Non-pigmented ciliary epithelial cell (primary cell): ENCODE data around the gene TEX36.
A peak's percentile ranks its signal among the peaks of the same experiment; 100 is the strongest.
"Not testable (repeated sequence)": the region's sequence is repeated elsewhere in the genome, so short reads cannot be mapped to it uniquely, and the experiment has no call there.

ENCODE experiments used
- DNase-seq: peaks from one replicate; pipeline ENCODE4 v3.0.0-alpha.2; 2010; ENCODE audit warnings: low read depth

The TEX36 gene

DNA sequence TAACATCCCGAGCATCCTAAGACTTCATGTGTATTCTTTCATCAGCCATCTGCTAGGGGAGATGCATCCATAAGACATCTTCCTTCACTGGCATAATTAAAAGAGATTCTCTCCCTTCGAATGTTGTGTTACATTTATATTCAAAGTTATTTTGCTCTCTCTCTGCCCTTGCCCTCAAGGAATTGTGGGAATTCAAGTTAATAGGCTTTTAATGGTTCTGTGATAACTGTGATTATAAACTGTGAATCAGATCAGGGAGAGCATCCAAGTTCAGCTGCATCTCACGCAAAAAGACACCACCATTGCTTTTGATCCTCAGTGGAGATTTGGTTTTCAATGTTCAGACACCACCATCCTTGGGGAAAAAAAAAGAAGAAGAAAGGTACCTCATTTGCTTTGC is 9.2 kb upstream of the TEX36 start:
- DNase-seq, result no peak

DNA sequence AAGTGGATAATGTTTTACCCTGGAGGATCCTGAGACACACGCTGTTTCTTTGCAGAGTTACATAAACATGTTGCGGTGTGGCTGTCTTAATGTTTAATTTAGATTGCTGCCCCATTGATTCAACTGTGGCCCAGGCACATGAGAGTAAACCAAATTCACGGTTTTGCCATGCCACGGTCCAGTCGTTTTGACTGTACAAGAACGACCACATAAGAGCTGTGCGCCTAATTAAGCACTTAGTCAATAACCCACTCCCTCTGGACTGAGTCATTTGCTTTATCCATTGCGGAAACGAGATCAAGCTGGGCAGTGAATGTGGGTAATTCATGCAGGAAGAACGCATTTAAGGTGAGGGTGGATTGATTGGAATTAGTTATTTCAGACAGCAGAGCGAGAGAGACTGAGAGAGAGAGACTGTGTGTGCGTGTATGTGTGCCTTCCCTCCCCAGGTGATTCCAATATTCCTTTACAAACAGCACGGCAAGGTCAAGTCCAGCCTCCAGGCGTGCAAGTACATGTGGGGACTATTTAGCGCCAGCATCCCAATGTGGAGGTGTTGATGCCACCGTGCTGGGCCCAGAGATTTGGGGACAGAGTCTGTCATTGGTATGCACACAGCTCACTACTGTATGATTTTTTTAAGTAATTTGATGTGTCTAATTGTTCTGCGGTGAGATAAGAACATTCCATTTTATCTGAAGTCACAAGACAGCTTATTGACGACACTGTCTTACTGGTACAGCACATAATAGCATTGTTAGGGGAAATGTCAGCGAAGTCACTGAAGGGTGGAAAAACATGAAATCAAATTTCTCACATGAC is 8.4 kb upstream of the TEX36 start:
- DNase-seq, result peak; percentile 65

DNA sequence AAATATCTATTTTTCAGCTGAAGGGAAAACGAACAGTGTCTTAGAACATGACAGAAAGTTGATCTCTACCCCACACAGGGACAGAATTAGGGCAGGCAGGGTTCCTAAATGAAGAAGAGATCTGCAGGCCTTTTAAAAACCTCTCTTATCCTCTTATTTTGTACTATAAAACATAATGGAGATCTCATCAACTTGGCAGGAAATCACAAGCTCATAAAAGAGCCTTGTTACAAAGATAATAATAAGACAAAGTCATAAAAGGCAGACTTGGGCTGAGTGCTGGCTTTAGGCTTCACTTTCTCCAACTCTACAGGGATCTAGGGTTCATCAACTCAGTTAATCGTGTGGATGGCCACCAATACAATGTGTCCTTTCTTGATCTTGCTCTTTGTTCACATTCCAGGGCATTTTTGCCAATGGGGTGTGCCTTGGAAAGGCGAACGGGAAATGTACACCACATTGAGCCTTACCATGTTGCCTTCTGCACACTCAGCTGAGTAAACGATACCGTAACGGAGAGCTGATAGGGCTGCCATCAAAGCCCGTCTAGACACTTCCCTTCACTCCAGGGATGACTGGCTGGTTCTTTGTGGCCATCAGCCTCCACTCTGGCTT is 7.1 kb upstream of the TEX36 start:
- DNase-seq, result no peak

DNA sequence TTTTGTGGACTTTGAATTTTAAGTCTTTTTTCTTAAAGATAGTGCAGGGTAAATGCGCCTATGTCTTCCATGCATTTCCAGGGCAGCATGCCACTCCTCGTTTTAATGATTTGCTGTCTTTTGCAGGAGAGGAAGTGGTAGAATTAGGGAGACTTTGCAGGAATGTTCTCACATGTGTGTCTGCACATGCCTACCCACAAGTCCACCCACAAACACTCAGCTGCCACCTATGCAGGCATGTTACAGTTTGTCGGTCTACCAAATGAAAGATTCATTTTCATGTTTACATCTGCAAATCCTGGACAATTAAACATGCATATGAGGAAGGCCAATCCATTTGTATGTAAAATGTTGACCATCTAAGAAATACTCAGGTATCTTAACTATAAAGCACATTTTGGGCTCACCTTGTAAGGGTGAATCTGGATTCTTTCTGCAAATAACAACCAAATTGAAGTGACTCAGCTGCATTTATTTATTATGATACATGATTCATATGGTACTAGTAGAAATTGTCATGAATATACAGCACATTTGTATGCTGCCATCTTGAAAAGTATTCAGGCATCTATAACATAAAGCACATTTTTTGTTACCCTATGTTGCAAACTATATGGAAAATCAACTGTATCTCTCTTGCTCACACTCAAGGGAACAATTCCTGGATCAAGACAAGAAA is 4.7 kb upstream of the TEX36 start:
- no peak for DNase-seq

DNA sequence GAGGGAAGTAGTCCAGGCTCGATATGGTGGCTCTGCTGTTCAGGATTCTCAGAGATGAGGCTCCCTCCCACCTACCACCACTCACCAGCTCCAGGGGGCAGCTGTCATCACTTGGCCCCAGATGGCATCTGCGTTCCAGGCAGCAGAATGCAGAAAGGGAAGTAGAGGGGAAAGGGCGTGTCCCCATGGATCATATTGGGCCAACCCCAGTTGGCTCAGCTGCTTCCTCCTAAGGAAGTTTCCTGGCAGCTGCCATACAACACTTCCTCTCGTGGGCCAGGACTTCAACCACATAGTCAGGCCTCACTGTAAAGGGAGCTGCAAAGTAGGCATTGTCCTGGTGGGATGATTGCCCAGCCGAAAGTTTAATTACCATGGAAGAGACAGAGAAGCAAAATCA is 1.6 kb upstream of the TEX36 start:
- no peak for DNase-seq

DNA sequence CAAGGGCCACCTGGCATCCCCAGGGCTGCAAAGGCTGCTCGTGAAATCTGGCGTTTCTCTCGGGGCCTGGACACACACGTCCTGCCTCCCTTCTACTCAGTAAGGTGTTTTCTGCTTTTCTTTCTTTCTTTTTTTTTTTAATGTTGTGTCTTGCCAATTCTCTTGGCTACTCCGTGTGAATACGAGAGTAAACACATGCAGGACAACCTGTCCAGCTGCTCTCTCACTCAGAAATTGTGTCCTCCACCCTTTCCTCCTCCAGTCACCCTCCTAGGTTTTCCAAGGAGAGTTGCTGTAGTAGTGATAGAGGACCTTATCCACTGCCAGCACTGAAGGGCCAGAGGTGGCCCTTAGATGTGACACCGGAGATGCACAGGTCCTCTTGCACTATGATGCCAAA is 858 bp upstream of the TEX36 start:
- DNase-seq, result no peak

DNA sequence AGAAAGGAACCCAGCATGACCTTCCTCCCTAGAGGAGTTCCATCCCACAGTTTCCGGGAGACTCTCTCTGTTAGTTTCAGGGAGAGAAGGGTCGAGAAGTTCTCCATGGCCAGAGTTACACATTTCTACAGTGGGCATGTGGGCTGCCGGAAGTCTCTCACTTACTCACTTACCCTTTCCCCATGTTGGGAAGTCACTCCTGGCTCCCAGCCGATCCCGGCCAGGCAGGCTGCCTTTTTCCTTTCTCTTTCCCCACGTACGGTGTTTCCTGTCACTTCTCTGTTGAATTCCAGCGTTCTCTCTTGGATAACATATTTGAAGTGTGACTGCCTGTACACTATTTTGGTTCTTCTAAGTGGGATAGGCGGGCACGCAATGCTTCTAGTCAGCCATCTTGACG is 3.5 kb downstream of the TEX36 start:
- no peak for DNase-seq

DNA sequence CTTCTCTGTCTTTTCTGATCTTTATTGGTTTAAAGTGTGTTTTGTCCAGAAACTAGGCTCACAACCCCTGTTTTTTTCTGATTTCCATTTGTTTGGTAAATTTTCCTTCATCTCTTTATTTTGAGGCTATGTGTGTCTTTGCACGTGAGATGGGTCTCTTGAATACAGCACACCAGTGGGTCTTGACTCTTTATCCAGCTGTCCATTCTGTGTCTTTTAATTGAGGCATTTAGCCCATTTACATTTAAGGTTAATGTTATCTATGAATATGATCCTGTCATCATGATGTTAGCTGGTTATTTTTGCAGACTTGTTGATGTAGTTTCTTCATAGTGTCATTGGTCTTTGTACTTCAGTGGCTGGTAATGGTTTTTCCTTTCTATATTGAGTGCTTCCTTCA is 10.1 kb downstream of the TEX36 start:
- no peak for DNase-seq

DNA sequence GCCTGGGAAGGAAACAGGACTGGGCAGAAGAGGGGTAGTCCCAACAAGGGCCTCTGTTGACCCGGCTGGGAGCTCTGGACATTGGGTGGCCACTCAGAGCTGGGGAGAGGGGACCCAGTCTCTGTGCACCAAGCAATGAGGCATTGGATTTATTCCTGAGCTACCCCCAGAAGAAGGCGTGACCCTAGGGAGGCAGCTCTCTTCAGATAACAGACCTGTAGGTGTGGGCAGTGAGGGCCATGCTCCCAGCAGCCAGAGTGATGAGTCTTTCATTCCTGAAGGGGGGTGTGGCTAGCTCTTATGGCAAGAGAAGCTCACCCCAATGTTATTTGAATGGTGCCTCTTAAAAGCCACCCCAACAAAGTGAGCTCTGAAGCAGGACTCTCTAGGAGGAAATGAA is 20.4 kb downstream of the TEX36 start:
- DNase-seq, result no peak

DNA sequence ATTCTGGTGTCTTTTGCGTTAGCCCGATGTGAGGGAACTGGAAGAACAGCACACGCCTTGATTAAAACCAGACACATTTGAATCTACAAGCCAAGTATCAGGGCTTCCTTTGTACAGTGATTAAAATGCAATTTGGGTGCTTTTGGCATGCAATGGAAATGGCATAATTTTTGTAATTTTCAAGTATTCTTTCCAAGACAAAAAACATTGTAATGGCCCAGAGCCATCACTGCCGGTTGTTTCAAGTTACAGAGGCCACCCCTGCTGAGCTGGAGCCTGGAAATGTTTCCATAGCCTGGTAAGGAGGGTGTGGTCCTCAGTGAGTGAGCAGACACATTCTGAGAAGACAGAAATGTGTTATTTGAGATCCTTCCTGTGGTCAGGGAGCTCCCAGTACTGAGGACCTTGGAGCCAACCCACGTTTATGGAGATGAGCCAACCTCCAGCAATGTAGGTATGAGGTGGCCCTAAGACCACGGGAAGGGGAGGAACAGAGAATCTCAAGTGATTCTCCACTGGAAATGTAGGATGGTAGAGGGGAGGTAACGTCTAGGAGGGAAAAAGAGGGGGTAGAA is 20.9 kb downstream of the TEX36 start:
- peak; percentile 43 for DNase-seq

DNA sequence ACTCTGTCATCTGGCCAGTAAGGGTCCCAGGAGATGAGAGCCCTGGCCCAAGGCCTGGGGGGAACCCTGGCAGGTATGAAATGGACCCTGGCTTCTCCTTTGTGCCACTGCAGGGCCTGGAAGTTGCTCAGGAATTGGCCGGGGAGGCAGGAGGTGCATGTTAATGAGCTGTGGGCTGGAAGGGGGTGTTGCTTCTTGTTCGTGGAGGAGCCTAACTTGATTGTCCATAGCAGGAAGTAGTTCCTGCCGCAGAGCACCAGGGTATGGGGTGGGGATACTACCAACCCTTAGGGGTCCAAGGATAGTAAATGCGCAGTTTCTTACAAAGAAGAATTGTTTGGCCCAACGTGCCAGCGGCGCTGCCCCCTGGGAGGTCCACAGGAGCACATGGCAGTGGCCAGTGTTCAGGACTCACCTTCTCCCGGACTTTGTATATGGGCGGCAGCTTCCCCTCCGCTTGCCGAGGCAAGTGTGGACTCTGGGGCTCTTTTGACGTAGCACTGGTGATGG is 21.5 kb downstream of the TEX36 start:
- DNase-seq, result no peak

DNA sequence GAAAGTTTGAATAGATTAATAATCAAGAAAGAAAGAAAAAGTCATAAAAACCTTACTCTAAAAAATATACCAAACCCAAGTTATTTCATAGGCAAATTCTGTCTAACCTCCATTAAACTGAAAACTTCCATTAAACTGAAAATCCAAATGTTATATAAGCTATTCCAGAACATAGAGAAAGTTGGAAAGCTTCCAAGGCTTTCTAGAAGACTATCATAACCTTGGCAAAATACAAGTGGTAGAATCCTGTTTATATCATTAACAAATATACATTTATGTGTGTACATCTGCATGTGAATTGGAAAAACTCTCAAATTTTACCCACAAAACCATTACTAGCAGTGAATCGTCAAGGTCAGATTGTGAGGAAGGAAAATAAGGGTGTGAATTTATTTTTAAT is 23.9 kb downstream of the TEX36 start:
- no peak for DNase-seq

DNA sequence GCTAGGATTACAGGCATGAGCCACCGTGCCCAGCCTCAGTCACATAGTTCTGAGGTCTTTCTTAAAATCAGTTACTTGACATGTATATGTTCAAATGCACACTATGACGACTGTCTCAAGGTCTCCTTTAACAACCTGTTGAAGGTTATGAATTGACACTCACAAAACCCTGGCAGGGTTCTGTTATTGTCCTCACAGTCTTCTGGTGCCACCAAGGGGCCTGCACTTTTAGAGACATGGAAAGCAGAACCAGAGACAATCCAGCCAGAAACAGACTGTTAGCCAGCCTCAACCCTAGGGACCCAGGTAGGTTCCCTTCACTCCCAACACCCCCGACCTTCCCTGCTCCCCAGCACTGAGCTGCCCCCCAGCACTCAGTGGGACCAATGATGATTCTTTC is 26.4 kb downstream of the TEX36 start:
- DNase-seq, result no peak

DNA sequence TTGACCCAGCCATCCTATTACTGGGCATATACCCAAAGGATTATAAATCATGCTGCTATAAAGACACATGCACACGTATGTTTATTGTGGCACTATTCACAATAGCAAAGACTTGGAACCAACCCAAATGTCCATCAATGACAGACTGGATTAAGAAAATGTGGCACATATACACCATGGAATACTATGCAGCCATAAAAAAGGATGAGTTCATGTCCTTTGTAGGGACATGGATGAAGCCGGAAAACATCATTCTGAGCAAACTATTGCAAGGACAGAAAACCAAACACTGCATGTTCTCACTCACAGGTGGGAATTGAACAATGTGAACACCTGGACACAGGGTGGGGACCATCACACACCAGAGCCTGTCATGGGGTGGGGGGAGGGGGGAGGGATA is 29.9 kb downstream of the TEX36 start:
- not testable (repeated sequence) for DNase-seq

DNA sequence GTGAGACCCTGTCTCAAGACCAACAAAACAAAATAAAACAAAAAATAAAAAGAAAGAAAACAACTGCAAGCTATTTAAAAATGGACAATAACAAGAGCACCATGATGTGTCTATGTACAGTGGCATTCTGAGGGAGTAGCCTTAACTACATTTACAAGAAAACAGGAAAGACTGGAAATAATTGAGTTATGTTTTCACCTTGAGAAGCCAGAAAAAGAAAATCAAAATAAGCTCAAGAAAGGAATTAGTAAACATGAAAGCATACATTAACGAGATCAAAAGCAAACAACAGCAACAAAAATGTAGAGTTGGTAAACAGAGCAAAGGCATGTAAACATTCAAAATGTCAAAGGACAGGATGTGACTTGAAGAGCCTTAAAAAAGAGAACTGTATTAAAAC is 36.7 kb downstream of the TEX36 start:
- no peak for DNase-seq

DNA sequence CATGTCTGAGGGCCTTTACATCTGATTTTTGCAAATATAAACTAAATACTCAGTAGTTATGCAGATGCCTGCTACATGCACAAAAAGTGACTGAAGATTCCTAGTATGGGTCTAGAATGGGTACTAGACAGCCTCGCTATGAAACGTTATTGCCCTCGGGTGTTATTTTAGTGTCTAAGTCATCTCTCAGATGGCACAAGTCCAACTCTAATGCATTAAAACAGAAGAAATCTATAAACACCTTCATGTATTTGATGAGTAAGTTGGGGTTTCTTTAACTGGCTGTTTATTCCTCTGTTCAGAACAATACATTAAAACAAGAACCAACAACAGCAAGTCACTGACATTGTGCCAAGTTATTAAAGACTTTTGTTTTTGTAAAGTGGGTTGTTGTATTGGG is 41.6 kb downstream of the TEX36 start:
- no peak for DNase-seq

DNA sequence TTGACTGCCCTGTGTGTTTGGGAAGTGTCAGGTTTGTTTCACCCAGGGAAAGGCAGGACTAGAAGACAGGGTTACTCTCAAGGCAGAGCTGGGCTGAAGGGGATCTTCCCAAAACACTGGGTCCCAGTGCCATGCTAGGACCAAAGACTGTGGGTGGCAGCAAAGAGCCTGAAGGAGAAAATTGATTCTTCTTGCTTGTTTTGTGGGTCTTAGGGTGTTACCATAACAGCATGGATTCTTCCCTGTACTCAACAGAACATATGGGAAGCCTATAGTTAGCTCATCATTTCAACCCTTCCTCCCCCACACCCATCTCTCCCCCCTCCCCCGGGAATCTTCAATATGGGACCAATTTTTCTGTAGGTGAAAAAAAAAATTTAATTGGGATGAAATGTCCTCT is 42.3 kb downstream of the TEX36 start:
- DNase-seq, result no peak

DNA sequence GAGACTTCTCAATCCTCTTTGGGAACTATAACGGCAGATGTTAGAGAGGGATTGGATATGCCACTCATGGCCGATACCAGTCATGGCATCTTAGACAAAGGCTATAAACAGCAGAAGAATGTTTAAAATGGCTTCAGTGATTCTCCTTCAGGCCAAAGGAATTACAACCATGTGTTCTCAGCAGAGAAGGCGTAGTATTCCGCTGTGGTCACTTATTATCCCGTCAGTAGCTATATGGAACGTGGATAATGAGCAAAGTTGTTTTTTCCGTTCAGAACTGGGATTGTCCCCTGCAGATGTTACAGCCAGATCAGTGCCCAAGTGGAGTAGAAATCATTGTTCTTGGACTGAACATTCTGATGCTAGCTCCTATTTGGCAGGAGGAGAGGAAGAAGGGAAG is 43.1 kb downstream of the TEX36 start:
- no peak for DNase-seq

DNA sequence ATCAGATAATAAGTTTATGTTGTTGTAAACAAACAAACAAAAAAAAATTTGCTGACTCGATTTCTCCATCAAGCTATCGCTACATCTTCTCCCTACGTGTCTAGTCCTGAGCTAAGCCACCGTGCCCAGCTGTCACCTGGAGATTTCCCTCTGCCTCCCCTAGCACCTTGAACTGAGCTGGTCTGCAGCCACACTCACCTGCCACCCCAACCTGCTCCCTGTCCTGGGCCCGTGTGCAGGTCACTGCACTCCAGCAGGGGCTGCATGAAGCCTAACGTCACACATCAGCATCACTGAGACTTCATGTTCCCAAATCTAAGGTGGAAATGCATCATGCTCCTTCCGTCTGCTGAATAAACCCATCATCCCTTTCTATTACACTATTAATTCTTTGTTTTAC is 44.4 kb downstream of the TEX36 start:
- DNase-seq, result no peak

DNA sequence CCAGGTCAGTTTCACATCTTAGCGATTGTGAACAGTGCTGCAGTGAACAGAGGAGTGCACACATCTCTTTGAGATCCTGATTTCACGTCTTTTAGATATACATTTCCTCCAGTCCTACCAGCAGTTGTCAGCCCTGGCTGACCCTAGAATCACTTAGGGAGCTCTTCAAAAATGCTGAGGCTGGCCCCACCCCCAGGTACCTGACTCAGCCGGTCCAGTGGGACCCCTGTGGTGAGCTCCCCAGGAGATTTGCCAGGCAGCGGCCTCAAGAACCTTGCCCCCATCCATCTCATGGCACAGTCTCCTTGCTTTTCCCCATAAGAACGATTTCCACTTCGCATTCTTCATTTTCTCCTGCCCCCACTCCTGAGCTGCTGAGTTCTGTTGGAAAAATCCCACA is 45.5 kb downstream of the TEX36 start:
- DNase-seq, result no peak

DNA sequence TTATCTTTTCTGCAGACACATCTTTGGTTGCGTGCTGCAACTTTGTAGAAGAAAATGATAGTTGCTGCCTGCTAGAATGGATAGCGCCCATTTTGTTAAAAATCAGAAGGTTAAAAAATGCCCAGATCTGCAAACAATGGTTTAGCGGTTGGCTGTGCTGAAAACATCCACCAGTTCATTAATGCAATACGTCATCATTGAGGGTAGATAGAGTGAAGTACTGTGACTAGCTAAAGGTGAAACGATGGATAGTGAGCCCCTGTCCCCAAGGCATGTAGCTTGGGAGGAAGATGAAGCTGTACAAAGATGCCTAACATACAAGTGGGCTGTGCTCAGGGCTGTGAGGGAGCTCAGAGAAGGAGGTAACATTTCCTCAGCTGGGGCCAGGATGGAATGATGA is 48.4 kb downstream of the TEX36 start:
- DNase-seq, result no peak

DNA sequence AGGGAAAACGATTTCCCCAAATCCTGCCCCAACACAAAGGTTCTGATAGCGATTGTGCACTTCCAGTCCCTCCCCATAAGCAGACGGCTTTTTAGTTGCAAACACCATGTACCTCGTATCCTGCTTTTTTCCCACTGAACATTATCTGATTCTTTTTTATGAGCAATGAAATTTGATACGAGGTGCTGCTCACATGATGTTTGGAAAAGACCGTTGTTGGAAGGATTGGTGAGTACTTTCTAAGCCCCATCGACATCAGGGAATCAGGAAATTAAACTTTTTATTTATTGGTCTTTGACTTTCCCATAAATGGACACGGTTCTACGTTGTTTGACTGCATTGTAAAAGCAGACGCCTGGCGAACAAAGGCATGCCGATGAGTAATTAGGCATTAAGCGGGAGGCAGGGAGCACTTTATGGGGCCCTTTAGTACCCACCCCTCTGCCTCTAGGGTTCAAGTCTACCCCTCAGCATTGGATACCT is 49.4 kb downstream of the TEX36 start:
- DNase-seq, result no peak

DNA sequence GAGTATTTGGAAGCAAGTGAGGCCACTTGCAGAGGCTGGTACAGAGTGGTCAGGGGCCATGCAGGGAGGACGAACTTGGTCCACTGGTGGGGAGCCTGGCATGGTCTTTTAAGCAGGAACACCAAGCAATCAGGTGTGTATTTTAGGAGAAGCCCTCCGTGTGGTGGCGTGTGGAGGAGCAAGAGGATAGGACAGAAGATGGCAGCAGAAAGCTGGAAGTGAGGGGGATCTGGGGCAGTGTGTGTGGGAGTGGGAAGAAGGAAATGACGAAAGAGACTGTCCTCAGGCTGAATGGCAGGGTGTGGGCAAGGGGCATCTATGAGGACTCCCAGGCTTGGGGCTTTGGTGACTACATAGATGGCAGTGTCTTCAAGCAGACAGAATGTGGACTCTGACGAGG is 51.2 kb downstream of the TEX36 start:
- no peak for DNase-seq
